GM12864 (cell line): Measurements from ENCODE around the gene NPFFR1.
"Not testable (repeated sequence)": the region's sequence is repeated elsewhere in the genome, so short reads cannot be mapped to it uniquely, and the experiment has no call there.

Experiments used
- DNase-seq: peaks from one replicate; pipeline ENCODE4 v3.0.0-alpha.2; 2011; ENCODE audit warnings: low read depth
- H3K4me3 ChIP-seq: 2 replicates; pipeline ENCODE4 v1.5.1; 2011; ENCODE audit warnings: mild to moderate bottlenecking, low read depth, low read length, control low read depth
- CTCF ChIP-seq: IDR thresholded peaks from 2 replicates; pipeline ENCODE4 v1.5.1; 2011; ENCODE audit warnings: low read depth, mild to moderate bottlenecking, moderate library complexity, low read length, control low read depth, inconsistent platforms; ENCODE audit errors: missing control alignments

NPFFR1 gene

GRCh38 chr10:70260734-70261133, 23.1 kb downstream of the NPFFR1 start:
- DNase-seq = no peak
- no peak for TF ChIP-seq CTCF
- H3K4me3 ChIP-seq = no peak overlapping the region

- no peak for DNase-seq
- no peak for TF ChIP-seq CTCF
- H3K4me3 ChIP-seq = no peak overlapping the region
Observed at GRCh38 chr10:70260259-70260658, 23.5 kb downstream of the NPFFR1 start.

DNA sequence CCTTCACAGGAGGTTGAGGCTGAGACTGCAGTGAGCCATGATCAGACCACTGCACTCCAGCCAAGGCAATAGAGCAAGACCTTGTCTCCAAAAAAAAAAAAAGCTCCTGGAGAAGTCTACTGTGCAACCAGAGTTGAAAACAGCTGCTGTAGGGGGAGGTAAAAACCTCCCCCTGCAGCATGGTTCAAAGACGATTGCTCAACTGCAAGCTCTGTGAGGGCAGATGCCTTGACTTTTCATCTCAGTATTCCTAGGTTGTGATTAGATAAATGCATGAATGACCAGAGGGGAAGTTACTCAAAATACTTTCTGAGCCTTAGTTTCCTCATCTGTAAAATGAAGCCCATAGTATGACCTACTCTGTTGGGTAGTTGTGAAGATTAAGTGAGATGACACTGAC, 25.6 kb downstream of the NPFFR1 start:
- no peak for TF ChIP-seq CTCF
- no peak for DNase-seq

DNA sequence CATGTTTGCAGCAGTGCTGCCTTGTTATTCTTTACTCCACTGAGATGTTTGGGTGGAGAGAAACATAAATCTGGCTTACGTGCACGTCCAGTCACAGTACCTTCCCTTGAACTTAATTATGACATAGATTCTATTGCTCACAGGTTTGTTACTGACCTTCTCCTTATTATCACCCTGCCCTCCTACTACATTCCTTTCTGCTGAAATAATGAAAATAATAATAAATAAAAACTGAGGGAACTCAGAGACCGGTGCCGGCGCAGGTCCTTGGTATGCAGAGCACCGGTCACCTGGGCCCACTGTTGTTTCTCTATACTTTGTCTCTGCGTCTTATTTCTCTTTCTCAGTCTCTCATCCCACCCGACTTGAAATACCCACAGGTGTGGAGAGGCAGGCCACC, 26.0 kb downstream of the NPFFR1 start:
- H3K4me3 ChIP-seq, DNase-seq: not testable (repeated sequence)

More for the DNA sequence above, 25.6 kb downstream of the NPFFR1 start:
- no peak overlapping the region for H3K4me3 ChIP-seq

- no peak for TF ChIP-seq CTCF
- DNase-seq = no peak
- H3K4me3 ChIP-seq = no peak overlapping the region
Observed at GRCh38 chr10:70256463-70256862, 27.3 kb downstream of the NPFFR1 start.

- no peak for DNase-seq
- no peak for TF ChIP-seq CTCF
- no peak overlapping the region for H3K4me3 ChIP-seq
Observed at GRCh38 chr10:70255329-70256299, 28.2 kb downstream of the NPFFR1 start.

DNA sequence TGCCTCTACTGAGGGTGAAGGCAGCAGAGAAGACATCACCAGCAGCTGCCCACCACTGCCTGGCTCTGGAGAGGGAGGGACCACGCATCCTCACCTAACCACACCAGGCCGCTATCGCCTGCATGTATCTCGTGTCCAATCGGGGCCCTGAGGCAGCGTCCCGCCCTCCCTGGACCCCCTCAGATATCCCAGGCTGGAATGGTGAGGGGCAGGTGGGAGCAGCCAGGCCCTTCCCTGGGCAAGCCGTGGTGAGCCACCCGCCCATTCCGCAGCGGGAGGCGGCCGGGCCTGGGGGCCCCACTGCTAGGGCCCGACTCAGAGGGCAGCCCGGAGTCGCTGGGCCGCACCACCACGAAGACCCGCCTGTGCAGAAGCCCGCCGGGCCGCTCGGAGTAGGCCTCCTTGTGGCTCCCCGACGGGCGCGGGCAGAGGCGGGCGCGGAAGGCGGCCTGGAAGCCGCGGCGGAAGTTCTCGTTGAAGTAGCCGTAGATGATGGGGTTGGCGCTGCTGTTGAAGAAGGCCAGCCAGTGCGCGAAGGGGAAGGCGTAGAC, 29.0 kb downstream of the NPFFR1 start:
- TF ChIP-seq CTCF = no peak
- DNase-seq = no peak
- no peak overlapping the region for H3K4me3 ChIP-seq
